Measurements from ENCODE around the gene PLA2G4B.

DNA sequence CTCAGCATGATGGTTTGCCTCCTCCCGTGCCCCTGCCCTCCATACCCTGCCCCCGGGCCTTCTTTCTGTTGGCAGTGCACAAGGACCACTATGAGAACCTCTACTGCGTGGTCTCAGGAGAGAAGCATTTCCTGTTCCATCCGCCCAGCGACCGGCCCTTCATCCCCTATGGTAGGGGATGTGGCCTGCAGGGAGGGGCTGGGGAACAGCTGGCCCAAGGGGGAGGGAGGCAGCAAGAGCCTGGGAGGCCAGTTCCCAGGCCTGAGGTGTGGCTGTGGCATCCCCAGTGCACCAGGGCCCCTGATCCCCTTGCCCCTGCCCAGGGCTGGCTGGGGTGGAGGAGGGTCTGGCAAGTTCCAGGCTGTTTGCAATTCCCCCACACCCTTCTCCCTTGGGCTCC lies 2.6 kb upstream of the PLA2G4B start:
- TF ChIP-seq, protein P1, sequence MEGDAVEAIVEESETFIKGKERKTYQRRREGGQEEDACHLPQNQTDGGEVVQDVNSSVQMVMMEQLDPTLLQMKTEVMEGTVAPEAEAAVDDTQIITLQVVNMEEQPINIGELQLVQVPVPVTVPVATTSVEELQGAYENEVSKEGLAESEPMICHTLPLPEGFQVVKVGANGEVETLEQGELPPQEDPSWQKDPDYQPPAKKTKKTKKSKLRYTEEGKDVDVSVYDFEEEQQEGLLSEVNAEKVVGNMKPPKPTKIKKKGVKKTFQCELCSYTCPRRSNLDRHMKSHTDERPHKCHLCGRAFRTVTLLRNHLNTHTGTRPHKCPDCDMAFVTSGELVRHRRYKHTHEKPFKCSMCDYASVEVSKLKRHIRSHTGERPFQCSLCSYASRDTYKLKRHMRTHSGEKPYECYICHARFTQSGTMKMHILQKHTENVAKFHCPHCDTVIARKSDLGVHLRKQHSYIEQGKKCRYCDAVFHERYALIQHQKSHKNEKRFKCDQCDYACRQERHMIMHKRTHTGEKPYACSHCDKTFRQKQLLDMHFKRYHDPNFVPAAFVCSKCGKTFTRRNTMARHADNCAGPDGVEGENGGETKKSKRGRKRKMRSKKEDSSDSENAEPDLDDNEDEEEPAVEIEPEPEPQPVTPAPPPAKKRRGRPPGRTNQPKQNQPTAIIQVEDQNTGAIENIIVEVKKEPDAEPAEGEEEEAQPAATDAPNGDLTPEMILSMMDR (IDR thresholded peaks at IDR 0.05): no peak
- TF ChIP-seq POLR2A (IDR thresholded peaks at IDR 0.05): no peak
